ENCODE results near the gene CTNNA2. TPM values are rescaled to one million over a fixed set of nuclear protein-coding genes. Genes with fewer than 3 reads are reported as not detected.

The CTNNA2 gene
- total and polyA plus RNA-seq, 8 donors, result 0.28 to 5.7 (median 0.44) TPM; not detected in 4

- Histone ChIP-seq H3K4me1 (no peaks in the 10 kb centered on the region), H3K27me3 (no peaks in the 10 kb centered on the region), H3K27ac (no peak overlapping the region), H3K36me3 (no peaks in the 10 kb centered on the region), H3K9me3 (peaks cover 0 to 6% (median 0%) of the 10 kb centered on the region in 4 donors), H3K4me3 (no peak overlapping the region)
- no peak for DNase-seq
- intact Hi-C loops (cut with DNase I; ENCODE audit: low total_unique reads), result no loop called here
- 59 to 83% (median 67%) methylated on average over 11 of the region's 11 CpGs for WGBS, 5 donors
- no peak for TF ChIP-seq EP300 (IDR thresholded peaks at IDR 0.05)
- TF ChIP-seq, protein P1, sequence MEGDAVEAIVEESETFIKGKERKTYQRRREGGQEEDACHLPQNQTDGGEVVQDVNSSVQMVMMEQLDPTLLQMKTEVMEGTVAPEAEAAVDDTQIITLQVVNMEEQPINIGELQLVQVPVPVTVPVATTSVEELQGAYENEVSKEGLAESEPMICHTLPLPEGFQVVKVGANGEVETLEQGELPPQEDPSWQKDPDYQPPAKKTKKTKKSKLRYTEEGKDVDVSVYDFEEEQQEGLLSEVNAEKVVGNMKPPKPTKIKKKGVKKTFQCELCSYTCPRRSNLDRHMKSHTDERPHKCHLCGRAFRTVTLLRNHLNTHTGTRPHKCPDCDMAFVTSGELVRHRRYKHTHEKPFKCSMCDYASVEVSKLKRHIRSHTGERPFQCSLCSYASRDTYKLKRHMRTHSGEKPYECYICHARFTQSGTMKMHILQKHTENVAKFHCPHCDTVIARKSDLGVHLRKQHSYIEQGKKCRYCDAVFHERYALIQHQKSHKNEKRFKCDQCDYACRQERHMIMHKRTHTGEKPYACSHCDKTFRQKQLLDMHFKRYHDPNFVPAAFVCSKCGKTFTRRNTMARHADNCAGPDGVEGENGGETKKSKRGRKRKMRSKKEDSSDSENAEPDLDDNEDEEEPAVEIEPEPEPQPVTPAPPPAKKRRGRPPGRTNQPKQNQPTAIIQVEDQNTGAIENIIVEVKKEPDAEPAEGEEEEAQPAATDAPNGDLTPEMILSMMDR (IDR thresholded peaks at IDR 0.05), result no peak
- no peak for TF ChIP-seq POLR2A (IDR thresholded peaks at IDR 0.05)
- TF ChIP-seq POLR2AphosphoS5 (IDR thresholded peaks at IDR 0.05), result no peak
Measured at GRCh38 chr2:79585701-79586433, 73.0 kb downstream of the CTNNA2 start.

- intact Hi-C loops (cut with DNase I; ENCODE audit: low total_unique reads), result no loop called here
- Histone ChIP-seq H3K4me3 (no peak overlapping the region), H3K4me1 (no peaks in the 10 kb centered on the region), H3K9me3 (peaks cover 0 to 6% (median 0%) of the 10 kb centered on the region in 4 donors), H3K27me3 (no peaks in the 10 kb centered on the region), H3K36me3 (no peaks in the 10 kb centered on the region), H3K27ac (no peak overlapping the region)
- TF ChIP-seq EP300 (IDR thresholded peaks at IDR 0.05) (no peak), POLR2AphosphoS5 (IDR thresholded peaks at IDR 0.05) (no peak), POLR2A (IDR thresholded peaks at IDR 0.05) (no peak)
- TF ChIP-seq, protein P1 (IDR thresholded peaks at IDR 0.05), result no peak
- WGBS, 5 donors, result 62 to 77% (median 68%) methylated on average over 1 of the region's 1 CpG
- DNase-seq, result no peak
Measured at GRCh38 chr2:79591281-79591680, 78.4 kb downstream of the CTNNA2 start.

GRCh38 chr2:79593237-79593867, 80.5 kb downstream of the CTNNA2 start:
- H3K9me3 ChIP-seq, result no peaks in the 10 kb centered on the region
- 69 to 82% (median 76%) methylated on average over 4 of the region's 4 CpGs for WGBS, 5 donors
- no peak overlapping the region for H3K4me3 ChIP-seq
- no peak for TF ChIP-seq POLR2A (IDR thresholded peaks at IDR 0.05)
- TF ChIP-seq, protein P1 (IDR thresholded peaks at IDR 0.05), result no peak
- TF ChIP-seq POLR2AphosphoS5 (IDR thresholded peaks at IDR 0.05), result no peak
- TF ChIP-seq EP300 (IDR thresholded peaks at IDR 0.05), result no peak
- no peak for DNase-seq
- H3K27me3 ChIP-seq, result no peaks in the 10 kb centered on the region
- intact Hi-C loops (cut with DNase I; ENCODE audit: low total_unique reads), result no loop called here
- no peaks in the 10 kb centered on the region for H3K36me3 ChIP-seq
- no peak overlapping the region for H3K27ac ChIP-seq
- H3K4me1 ChIP-seq, result no peaks in the 10 kb centered on the region

DNA sequence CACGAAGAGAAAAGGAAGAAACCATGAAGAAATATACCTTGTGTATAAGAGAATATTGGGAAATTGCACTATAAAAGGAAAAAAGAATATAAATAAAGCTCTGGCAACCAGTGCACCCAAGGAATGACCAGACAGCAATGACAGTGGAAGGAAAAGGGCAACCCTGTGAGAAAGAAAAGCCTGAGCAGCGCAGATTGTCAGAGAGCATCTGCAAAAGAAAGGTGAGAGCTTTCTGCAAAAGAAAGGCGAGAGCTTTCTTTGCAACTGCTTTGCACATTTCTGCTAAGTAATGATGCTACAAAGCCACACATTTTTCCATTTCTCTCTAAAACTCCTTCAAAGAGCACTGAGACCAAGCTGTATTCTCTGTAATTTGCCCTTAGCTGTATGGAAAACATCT, 83.6 kb downstream of the CTNNA2 start:
- intact Hi-C loops (cut with DNase I; ENCODE audit: low total_unique reads), result no loop called here
- WGBS, 5 donors, result 64 to 74% (median 69%) methylated on average over 3 of the region's 3 CpGs
- H3K9me3 ChIP-seq, result no peaks in the 10 kb centered on the region

More for the DNA sequence above, 83.6 kb downstream of the CTNNA2 start:
- Histone ChIP-seq H3K4me3 (no peak overlapping the region), H3K4me1 (no peaks in the 10 kb centered on the region), H3K36me3 (no peaks in the 10 kb centered on the region), H3K27me3 (no peaks in the 10 kb centered on the region), H3K27ac (no peak overlapping the region)
- no peak for TF ChIP-seq POLR2A (IDR thresholded peaks at IDR 0.05)
- no peak for TF ChIP-seq EP300 (IDR thresholded peaks at IDR 0.05)
- TF ChIP-seq, protein P1 (IDR thresholded peaks at IDR 0.05), result no peak
- TF ChIP-seq POLR2AphosphoS5 (IDR thresholded peaks at IDR 0.05), result no peak
- DNase-seq, result no peak
